ENCODE data around the gene FST. TPM values are rescaled to one million over a fixed set of nuclear protein-coding genes. Genes with fewer than 3 reads are reported as not detected.

The FST gene
- total and polyA plus RNA-seq, 2 of the 8 experiments (the other 6 are each of a cell fraction or from before 2014, with no cell fraction given) = 16.6 to 17.5 TPM

- Histone ChIP-seq H3K9me3 (ENCODE audit: insufficient read depth in 2 of 2, low read depth in 1 of 2, low read length in 1 of 2) (no peaks in the 10 kb centered on the region), H3K27ac (ENCODE audit: low read depth, low read length) (no peak overlapping the region), H3K4ac (replicated peaks; ENCODE audit: insufficient read length, low read depth, low read length) (no peak overlapping the region), H2BK5ac (ENCODE audit: low read depth, low read length) (no peak overlapping the region), H4K5ac (ENCODE audit: insufficient read length, low read depth, low read length) (no peak overlapping the region), H2BK12ac (ENCODE audit: low read depth, low read length) (no peak overlapping the region), H4K20me1 (replicated peaks in 1 of 2; ENCODE audit: control insufficient read depth in 1 of 2, insufficient read depth in 2 of 2, low read length in 2 of 2) (no peaks in the 10 kb centered on the region), H3K79me2 (ENCODE audit: control insufficient read depth in 1 of 2, insufficient read depth in 2 of 2, low read length in 2 of 2) (peaks cover 0 to 16% of the 10 kb centered on the region in 2 experiments; a peak in 2 of 4 replicates), H3K4me2 (ENCODE audit: insufficient read depth in 1 of 2, low read depth in 2 of 2, low read length in 2 of 2) (peak overlapping the region; percentile 66), H2BK120ac (replicated peaks; ENCODE audit: low read depth, low read length) (no peak overlapping the region), H3K79me1 (ENCODE audit: low read depth, low read length) (peaks cover 2% of the 10 kb centered on the region; the same call in 1 of the 2 replicates), H2BK15ac (ENCODE audit: low read length) (no peak overlapping the region), H3K27me3 (replicated peaks in 1 of 4; ENCODE audit: control insufficient read depth in 3 of 4, extremely low read depth in 1 of 4, insufficient read depth in 3 of 4, low read length in 3 of 4) (no peaks in the 10 kb centered on the region), H3K4me3 (ENCODE audit: extremely low read depth in 1 of 4, insufficient read depth in 2 of 4, low read depth in 3 of 4, low read length in 4 of 4) (peak overlapping the region; percentile 34 to 88 (median 80)), H2AFZ (ENCODE audit: low read length) (peak overlapping the region; percentile 58; the same call in 1 of the 2 replicates), H3K14ac (ENCODE audit: insufficient read length) (no peak overlapping the region), H4K91ac (replicated peaks; ENCODE audit: insufficient read length, low read length) (no peak overlapping the region), H3K4me1 (replicated peaks in 1 of 4; ENCODE audit: control insufficient read depth in 3 of 4, insufficient read depth in 4 of 4, low read length in 3 of 4) (peaks cover 0 to 4% (median under 1%) of the 10 kb centered on the region in 4 experiments; a peak in 5 of 7 replicates), H3K18ac (ENCODE audit: extremely low read depth, low read length) (no peak overlapping the region), H3K36me3 (ENCODE audit: control insufficient read depth in 2 of 4, insufficient read depth in 4 of 4, low read length in 3 of 4) (peaks cover 0 to 6% (median under 1%) of the 10 kb centered on the region in 4 experiments; a peak in 5 of 8 replicates), H4K8ac (ENCODE audit: extremely low read depth, insufficient read depth, low read length) (no peak overlapping the region), H2AK5ac (ENCODE audit: low read depth, low read length) (no peak overlapping the region), H3K9ac (replicated peaks in 1 of 4; ENCODE audit: extremely low read depth in 1 of 4, low read depth in 3 of 4, low read length in 3 of 4) (peak overlapping the region in 1 of 4 experiments; percentile 45; a peak in 1 of 7 replicates), H2BK20ac (ENCODE audit: low read length) (no peak overlapping the region), H3K23me2 (ENCODE audit: low read depth, low read length) (peaks cover 24% of the 10 kb centered on the region), H3K56ac (replicated peaks; ENCODE audit: insufficient read length, low read depth, low read length) (peak overlapping the region; percentile 62), H3K23ac (ENCODE audit: insufficient read length) (no peak overlapping the region)
- FAIRE-seq (no peak), DNase-seq (ENCODE audit: low read depth in 1 of 2, low spot score in 2 of 2) (peak in 1 of 2 experiments; percentile 74)
- WGBS, 2 experiments (ENCODE audit: extremely low coverage in 1 of 2, insufficient coverage in 1 of 2, insufficient read length in 1 of 2, insufficient replicate concordance in 2 of 2, low coverage in 1 of 2, low lambda C conversion rate in 2 of 2, missing lambda C conversion rate in 1 of 2) = 4% methylated on average over 26 of the region's 26 CpGs; no CpG with 5 or more reads in 1 of the 2 experiments
- ChIA-PET POLR2A (ENCODE audit: partially characterized antibody) (interaction anchor here (0.8 kb wide), 1 partner anchor 515 kb away, joined by 3 read pairs; no protein-coding TSS in a partner anchor), CTCF (ENCODE audit: partially characterized antibody) (interaction anchor here (0.6 to 2.3 kb wide), 18 partner anchors 11 to 756 kb away, joined by 3 to 7 read pairs (median 3); no protein-coding TSS in a partner anchor)
- TF ChIP-seq PHF8 (conservative IDR thresholded peaks at IDR 0.05; ENCODE audit: low read depth, low read length) (0 out of 2 replicates have a peak, but pooled peaks have one; percentile 21), MAX (IDR thresholded peaks at IDR 0.05) (no peak; the same call in 1 of the 2 replicates), ASH2L (IDR thresholded peaks at IDR 0.05; ENCODE audit: low read length) (peak; percentile 88), CTBP2 (IDR thresholded peaks at IDR 0.05; ENCODE audit: borderline replicate concordance, insufficient read depth, insufficient read length, low read length) (peak; percentile 77)
Observed at GRCh38 chr5:53478411-53479044, 1.9 kb upstream of the FST start.
